ENCODE results near the gene NPSR1. TPM values are rescaled to one million over a fixed set of nuclear protein-coding genes. Genes with fewer than 3 reads are reported as not detected.

NPSR1 gene
- total and polyA plus RNA-seq, 8 donors, result not detected

DNA sequence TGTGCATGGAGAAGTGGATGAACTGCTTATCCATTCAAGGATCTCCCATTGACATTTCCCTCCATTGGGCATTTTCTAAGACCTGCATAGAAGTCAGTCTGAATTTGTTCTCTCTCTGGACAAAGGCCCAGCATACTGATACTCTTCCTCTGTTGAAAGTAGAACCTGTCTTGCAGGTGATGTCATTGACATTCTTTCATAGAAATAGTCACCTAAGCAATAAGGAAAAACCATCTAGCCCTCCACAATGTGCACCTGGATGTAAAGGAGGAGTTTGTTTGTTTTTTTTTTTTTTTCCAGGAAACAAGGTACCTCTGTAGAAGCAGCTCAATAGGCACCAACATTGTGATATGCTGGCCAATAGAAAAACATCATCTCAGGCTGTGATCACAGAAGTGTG lies 228.8 kb downstream of the NPSR1 start:
- no peaks in the 10 kb centered on the region for H3K36me3 ChIP-seq
- TF ChIP-seq, protein P1, sequence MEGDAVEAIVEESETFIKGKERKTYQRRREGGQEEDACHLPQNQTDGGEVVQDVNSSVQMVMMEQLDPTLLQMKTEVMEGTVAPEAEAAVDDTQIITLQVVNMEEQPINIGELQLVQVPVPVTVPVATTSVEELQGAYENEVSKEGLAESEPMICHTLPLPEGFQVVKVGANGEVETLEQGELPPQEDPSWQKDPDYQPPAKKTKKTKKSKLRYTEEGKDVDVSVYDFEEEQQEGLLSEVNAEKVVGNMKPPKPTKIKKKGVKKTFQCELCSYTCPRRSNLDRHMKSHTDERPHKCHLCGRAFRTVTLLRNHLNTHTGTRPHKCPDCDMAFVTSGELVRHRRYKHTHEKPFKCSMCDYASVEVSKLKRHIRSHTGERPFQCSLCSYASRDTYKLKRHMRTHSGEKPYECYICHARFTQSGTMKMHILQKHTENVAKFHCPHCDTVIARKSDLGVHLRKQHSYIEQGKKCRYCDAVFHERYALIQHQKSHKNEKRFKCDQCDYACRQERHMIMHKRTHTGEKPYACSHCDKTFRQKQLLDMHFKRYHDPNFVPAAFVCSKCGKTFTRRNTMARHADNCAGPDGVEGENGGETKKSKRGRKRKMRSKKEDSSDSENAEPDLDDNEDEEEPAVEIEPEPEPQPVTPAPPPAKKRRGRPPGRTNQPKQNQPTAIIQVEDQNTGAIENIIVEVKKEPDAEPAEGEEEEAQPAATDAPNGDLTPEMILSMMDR (IDR thresholded peaks at IDR 0.05), result no peak
- H3K9me3 ChIP-seq, result peaks cover 0 to 25% of the 10 kb centered on the region in 2 donors
- no peak overlapping the region for H3K4me3 ChIP-seq
- intact Hi-C loops (cut with DNase I), result no loop called here
- DNase-seq (no peak), ATAC-seq (no peak)
- no peaks in the 10 kb centered on the region for H3K27me3 ChIP-seq
- no peaks in the 10 kb centered on the region for H3K4me1 ChIP-seq
- H3K27ac ChIP-seq, result no peak overlapping the region

DNA sequence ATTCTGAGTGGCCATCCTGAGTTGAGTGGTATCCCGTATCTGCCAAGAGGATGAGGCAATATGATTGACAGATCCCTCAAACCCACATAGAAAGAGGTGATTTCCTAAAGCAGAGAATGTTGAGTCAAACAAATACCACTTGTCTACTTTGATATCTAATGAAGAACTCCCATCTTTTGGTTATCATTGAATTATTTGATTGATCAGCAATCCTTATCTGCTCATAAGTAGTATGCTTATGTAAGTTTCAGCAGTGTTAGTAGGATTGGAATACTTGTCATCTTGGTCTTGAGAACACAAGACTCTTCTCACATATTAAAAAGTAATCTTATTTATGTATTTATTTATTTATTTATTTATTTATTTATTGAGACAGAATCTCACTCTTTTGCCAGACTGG lies 231.9 kb downstream of the NPSR1 start:
- TF ChIP-seq, protein P1 (IDR thresholded peaks at IDR 0.05), result no peak
- intact Hi-C loops (cut with DNase I), result no loop called here

DNA sequence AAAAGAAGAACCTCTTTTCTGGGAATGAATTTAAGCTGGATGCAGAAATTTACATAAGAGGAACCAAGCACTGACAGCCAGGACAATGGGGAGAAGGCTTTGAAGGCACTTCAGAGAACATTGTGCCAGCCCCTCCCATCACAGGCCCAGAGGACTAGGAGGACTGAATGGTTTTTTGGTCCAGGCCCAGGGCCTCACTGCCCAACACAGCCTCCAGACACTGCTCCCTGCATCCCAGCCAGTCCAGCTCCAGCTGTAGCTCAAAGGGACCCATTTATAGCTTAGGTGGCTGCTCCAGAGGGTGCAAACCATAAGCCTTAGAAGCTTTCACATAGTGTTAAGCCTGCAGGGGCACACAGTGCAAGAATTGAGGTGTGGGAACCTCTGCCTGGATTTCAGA lies 237.2 kb downstream of the NPSR1 start:
- DNase-seq (no peak), ATAC-seq (no peak)
- H3K27ac ChIP-seq, result no peak overlapping the region
- H3K4me3 ChIP-seq, result no peak overlapping the region
- no peaks in the 10 kb centered on the region for H3K27me3 ChIP-seq
- peaks cover 0 to 20% of the 10 kb centered on the region in 2 donors for H3K9me3 ChIP-seq
- no peaks in the 10 kb centered on the region for H3K4me1 ChIP-seq
- no peaks in the 10 kb centered on the region for H3K36me3 ChIP-seq
- TF ChIP-seq, protein P1 (IDR thresholded peaks at IDR 0.05), result no peak
- intact Hi-C loops (cut with DNase I), result no loop called here

More for the DNA sequence above, 231.9 kb downstream of the NPSR1 start:
- Histone ChIP-seq H3K36me3 (no peaks in the 10 kb centered on the region), H3K4me1 (no peaks in the 10 kb centered on the region), H3K4me3 (no peak overlapping the region), H3K27me3 (no peaks in the 10 kb centered on the region), H3K27ac (no peak overlapping the region), H3K9me3 (peaks cover 0 to 12% of the 10 kb centered on the region in 2 donors)
- no peak for ATAC-seq
- DNase-seq, result no peak
